Measurements from ENCODE around the gene JAG1. TPM values are rescaled to one million over a fixed set of nuclear protein-coding genes. Genes with fewer than 3 reads are reported as not detected.

The JAG1 gene
- total and polyA plus RNA-seq, 9 of the 15 experiments (the other 6 are each of a cell fraction or from before 2014, with no cell fraction given), result 0.04 to 0.40 (median 0.07) TPM

DNA sequence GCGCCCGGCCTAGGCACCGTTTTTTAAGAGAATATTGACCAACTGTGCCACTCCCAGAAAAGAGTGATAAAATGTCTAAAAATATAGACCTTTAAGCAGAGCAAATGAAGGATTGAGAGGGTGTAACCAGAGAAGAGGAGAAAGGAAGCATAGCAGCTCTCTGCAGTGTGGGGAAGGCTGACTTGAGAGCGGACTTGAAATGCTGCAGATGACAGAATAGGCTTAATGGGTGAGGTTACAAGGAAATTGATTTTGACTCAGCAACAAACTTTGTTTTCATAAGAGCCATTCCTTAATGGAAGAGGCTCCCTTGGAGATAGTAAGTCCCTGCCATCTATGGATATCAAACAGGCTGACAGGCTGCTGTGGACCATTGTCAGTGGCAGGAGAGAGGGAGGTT is 7.7 kb upstream of the JAG1 start:
- DNase-seq (ENCODE audit: extremely low read depth in 1 of 4, low spot score in 3 of 4), result no peak
- no peak for FAIRE-seq
- TF ChIP-seq, protein P1, sequence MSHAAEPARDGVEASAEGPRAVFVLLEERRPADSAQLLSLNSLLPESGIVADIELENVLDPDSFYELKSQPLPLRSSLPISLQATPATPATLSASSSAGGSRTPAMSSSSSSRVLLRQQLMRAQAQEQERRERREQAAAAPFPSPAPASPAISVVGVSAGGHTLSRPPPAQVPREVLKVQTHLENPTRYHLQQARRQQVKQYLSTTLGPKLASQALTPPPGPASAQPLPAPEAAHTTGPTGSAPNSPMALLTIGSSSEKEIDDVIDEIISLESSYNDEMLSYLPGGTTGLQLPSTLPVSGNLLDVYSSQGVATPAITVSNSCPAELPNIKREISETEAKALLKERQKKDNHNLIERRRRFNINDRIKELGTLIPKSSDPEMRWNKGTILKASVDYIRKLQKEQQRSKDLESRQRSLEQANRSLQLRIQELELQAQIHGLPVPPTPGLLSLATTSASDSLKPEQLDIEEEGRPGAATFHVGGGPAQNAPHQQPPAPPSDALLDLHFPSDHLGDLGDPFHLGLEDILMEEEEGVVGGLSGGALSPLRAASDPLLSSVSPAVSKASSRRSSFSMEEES (CRISPR knock-in tag; IDR thresholded peaks at IDR 0.05), result no peak
- no peak for TF ChIP-seq FOXP1 (CRISPR knock-in tag; IDR thresholded peaks at IDR 0.05)
- TF ChIP-seq ZNF77 (CRISPR knock-in tag; IDR thresholded peaks at IDR 0.05), result no peak
- TF ChIP-seq ZNF79 (CRISPR knock-in tag; IDR thresholded peaks at IDR 0.05; ENCODE audit: low read depth), result no peak
- in situ Hi-C loops (cut with MboI), result no loop called here
- no peaks in the 10 kb centered on the region for H4K20me1 ChIP-seq (replicated peaks; ENCODE audit: control insufficient read depth, insufficient read depth, low read length)
- no peak overlapping the region for H3K4me2 ChIP-seq (ENCODE audit: insufficient read depth, low read length)
- H3K27me3 ChIP-seq (ENCODE audit: control insufficient read depth in 2 of 2, insufficient read depth in 2 of 2, low read length in 2 of 2), result no peaks in the 10 kb centered on the region; a peak in 1 of 5 replicates
- 0% methylated on average over 3 of the region's 4 CpGs for WGBS (ENCODE audit: insufficient coverage, low coverage, missing lambda C conversion rate)
- no peak overlapping the region for H2AFZ ChIP-seq (ENCODE audit: low read depth, low read length)
- H3K4me3 ChIP-seq, result no peak overlapping the region
- no peaks in the 10 kb centered on the region for H3K79me2 ChIP-seq (ENCODE audit: control insufficient read depth, insufficient read depth, low read length)
- no peak for ATAC-seq
- CTCF ChIA-PET (ENCODE audit: low intra/inter-chr PET ratio), result no interaction called here
- H3K9me1 ChIP-seq (ENCODE audit: control insufficient read depth, insufficient read depth, low read length), result no peaks in the 10 kb centered on the region
- POLR2A ChIA-PET, result no interaction called here
- no peak overlapping the region for H3K27ac ChIP-seq (ENCODE audit: extremely low read depth, low read depth, low read length)
- no peaks in the 10 kb centered on the region for H3K4me1 ChIP-seq (replicated peaks in 1 of 2; ENCODE audit: control insufficient read depth in 2 of 2, insufficient read depth in 2 of 2, low read length in 2 of 2)
- no peak overlapping the region for H3K9ac ChIP-seq (ENCODE audit: insufficient read depth in 1 of 2, low read depth in 2 of 2, low read length in 2 of 2)
- no peaks in the 10 kb centered on the region for H3K36me3 ChIP-seq (ENCODE audit: control insufficient read depth, insufficient read depth, low read length)
- intact Hi-C loops (cut with micrococcal nuclease), result no loop called here
- no TSS peak for BruUV-seq (replicated peaks)
- H3K9me3 ChIP-seq (replicated peaks; ENCODE audit: control insufficient read depth, insufficient read depth, low read depth, low read length), result no peaks in the 10 kb centered on the region

DNA sequence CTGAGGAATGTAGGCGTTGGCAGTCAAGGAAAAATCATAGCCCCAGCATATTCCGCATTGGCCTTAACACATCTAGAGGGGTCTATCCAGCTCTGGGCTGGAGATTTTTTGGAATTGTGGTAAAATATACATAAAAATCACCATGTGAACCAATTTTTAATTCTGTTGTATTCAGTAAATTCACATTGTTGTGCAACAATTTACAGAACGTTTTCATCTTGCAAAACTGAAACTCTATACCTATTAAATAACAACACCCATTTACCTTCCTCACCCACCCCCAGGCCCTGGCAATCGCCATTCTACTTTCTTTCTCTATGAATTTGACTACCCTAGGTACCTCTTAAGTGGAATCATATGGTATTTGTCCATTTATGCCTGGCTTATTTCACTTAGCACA is 6.8 kb upstream of the JAG1 start:
- WGBS (ENCODE audit: insufficient coverage, low coverage, missing lambda C conversion rate), result 2% methylated on average over 4 of the region's 4 CpGs
- BruUV-seq (replicated peaks), result no TSS peak
- Histone ChIP-seq H2AFZ (ENCODE audit: low read depth, low read length) (no peak overlapping the region), H4K20me1 (replicated peaks; ENCODE audit: control insufficient read depth, insufficient read depth, low read length) (no peaks in the 10 kb centered on the region), H3K79me2 (ENCODE audit: control insufficient read depth, insufficient read depth, low read length) (no peaks in the 10 kb centered on the region), H3K27ac (ENCODE audit: extremely low read depth, low read depth, low read length) (no peak overlapping the region), H3K9ac (ENCODE audit: insufficient read depth in 1 of 2, low read depth in 2 of 2, low read length in 2 of 2) (no peak overlapping the region), H3K36me3 (ENCODE audit: control insufficient read depth, insufficient read depth, low read length) (no peaks in the 10 kb centered on the region), H3K9me3 (replicated peaks; ENCODE audit: control insufficient read depth, insufficient read depth, low read depth, low read length) (no peaks in the 10 kb centered on the region), H3K4me1 (replicated peaks in 1 of 2; ENCODE audit: control insufficient read depth in 2 of 2, insufficient read depth in 2 of 2, low read length in 2 of 2) (no peaks in the 10 kb centered on the region), H3K9me1 (ENCODE audit: control insufficient read depth, insufficient read depth, low read length) (no peaks in the 10 kb centered on the region), H3K4me2 (ENCODE audit: insufficient read depth, low read length) (no peak overlapping the region), H3K27me3 (ENCODE audit: control insufficient read depth in 2 of 2, insufficient read depth in 2 of 2, low read length in 2 of 2) (peaks cover 0 to 4% of the 10 kb centered on the region in 2 experiments; a peak in 3 of 5 replicates), H3K4me3 (no peak overlapping the region)
- ATAC-seq, result no peak
- POLR2A ChIA-PET, result no interaction called here
- TF ChIP-seq NFIX (CRISPR knock-in tag; IDR thresholded peaks at IDR 0.05; ENCODE audit: low read depth), result no peak
- intact Hi-C loops (cut with micrococcal nuclease) (no loop called here), in situ Hi-C loops (cut with MboI) (no loop called here)
- FAIRE-seq, result no peak
- CTCF ChIA-PET (ENCODE audit: low intra/inter-chr PET ratio), result no interaction called here
- DNase-seq (ENCODE audit: extremely low read depth in 1 of 4, low spot score in 3 of 4), result no peak

All from K562 (cell line).